ENCODE results near the gene COMMD4.

Gene COMMD4

DNA sequence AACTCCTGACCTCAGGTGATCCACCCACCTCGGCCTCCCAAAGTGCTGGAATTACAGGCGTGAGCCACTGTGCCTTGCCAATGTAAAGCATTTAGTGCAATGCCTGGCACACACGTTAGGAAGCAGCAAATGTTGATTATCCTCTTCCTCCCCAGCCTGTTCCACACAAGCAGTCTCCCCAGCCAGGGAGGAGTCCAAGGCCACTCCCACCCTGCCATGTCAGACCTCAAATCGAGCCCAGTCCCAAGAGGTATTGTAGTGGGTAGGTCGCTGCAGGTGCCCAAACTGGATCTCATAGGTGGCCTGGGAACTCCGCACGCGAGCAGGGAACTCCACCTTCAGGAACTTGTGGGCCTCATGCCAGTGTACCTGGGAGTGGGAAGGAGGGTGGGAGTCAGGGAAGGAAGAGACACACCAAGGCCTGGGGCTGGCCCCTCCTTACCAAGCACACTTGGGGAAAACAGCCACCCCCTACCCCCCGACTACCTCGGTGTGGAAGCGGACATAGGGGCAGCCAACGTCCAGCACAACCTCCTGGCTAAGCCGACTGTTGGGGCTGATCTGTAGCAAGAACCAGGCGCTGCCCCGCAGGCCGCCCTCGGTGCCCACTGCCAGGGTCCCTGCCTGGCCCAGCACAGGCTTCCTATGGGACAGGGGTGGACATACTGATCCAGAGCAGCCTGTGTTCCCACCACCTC is 22.3 kb downstream of the COMMD4 start:
- DNase-seq: no peak

DNA sequence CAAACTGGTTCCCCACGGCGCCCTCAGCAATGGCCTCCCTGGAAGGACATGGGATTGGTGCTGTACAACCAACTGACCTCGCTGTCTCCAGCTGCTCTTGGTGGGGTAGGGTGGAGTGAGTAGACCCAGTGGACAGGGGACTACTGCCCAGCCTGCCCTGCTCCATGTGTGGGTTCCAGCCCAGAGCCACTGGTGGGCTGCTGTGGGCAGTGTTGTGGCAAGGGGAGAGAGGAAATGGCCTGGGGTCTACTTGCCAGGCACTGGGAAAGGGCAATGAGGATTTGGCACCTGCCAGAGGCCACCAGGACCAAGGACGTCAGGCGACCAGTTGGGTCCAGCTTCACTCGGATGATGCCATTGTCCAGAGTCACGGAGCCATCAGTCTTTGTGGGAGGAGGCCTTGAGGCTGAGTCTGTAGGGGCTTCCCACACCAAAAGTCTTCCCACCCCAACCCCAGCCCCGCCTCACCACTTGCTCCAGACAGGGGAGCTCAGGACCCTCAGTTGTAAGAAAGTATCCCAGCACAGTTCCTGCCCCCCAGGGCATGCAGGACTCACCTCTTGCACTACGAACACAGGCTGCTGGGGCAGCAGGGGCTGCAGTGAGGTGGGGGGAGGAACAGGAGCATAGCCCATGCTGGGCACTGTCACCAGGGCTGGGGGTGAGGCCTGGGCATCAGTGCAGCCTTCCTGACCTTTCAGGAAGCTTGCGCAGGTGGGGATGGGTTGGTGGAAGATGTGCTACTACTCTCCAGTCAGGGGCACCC is 23.1 kb downstream of the COMMD4 start:
- DNase-seq: no peak

DNA sequence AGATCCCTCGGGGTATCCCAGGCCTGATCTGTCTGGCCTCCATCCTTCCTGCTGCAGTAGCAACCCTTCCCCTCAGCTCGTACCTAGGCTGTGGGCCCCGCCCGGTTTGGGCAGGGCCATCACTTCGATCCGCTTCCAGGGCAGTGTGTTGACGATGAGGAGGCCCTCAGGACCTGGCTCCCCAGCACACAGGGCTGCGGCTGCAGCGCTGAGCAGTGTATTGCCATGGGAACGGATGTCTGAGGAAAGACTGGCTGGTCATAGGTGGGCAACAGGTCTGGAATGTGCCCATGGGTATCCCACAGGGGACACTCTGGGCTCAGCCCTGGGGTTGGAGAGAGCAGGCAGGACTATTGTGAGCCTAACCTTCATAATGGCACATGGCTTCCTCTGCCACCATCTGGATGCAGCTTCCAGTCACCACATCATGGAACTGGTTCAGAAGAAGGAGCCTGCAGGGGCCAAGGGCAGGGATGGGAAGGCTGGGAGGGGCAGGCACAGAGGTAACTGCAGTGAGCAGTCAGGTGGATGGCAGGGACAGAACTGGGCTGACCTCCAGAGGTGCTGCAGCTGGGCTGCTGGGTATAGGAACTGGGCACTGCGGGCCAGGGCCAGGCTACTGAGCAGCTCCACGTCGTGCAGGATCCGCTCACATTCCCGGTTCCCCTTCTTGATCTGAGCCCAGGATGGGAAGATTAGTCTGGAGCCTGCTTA is 23.8 kb downstream of the COMMD4 start:
- no peak for DNase-seq

DNA sequence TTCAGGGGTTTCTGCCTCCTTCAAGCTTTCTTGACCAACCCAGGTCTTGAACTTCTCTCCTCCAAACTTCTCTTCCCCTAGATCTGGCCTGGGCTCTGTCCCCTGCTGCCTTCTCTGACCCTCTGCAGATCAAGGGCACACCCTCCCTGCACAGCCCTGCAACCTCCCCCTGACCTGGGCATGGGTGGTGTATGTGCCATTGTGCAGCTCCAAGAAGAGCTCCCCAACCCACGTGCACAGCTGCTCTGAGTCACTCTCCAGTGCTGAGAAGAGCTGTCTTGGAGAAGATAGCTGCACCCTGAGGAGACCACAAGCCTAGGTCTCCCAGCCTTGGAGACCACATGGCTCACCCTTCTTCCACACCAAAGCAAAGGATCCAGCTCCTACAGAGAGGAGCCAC is 24.5 kb downstream of the COMMD4 start:
- no peak for DNase-seq

DNA sequence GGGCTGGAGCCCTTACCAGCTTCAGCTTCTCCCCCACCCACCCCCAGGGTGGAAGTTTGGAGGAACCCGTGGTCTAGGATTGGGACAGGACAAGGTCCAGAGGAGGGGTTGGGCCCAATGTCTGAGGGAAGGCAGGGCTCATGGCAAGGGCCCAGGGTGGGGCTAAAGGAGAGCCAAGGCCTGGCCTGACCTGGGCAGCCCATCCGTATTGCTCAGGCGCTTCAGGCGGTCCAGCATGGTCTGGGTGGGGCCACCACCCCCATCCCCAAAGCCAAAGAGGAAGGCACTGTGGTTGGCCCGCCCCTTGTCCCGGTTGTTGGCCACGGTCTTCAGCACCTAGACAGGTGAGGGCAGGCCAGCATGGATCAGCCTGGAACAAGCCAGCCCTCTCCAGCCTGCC is 25.0 kb downstream of the COMMD4 start:
- DNase-seq: no peak

DNA sequence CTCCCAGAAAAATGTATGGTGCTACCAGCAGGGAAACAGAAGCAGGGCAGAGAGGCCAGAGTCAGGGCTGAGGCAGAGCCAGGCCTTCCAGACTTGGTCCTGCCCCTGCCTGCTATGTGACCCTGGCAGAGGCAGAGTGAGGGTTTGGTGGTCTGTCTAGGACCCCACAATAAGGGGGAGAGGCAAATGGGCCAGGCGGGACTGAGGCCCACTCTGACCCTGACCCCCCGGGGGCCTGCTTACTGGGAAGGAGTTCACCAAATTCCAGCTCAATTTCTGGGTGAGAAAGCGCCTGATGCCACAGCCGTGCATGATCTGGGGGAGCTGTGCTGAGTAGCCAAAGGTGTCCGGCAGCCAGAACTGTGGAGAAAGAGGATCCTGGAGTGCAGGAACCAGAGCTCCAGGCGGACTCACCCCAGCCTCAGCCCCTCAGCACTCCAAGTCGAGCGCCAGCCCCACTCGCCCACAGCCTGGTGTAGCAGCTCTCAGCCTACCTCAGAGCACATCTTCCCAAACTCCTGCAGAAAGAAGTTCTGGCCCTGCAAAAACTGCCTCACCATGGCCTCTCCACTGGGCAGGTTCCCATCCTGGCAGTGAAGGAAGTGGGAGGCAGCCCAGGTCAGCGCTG is 25.6 kb downstream of the COMMD4 start:
- DNase-seq: no peak

DNA sequence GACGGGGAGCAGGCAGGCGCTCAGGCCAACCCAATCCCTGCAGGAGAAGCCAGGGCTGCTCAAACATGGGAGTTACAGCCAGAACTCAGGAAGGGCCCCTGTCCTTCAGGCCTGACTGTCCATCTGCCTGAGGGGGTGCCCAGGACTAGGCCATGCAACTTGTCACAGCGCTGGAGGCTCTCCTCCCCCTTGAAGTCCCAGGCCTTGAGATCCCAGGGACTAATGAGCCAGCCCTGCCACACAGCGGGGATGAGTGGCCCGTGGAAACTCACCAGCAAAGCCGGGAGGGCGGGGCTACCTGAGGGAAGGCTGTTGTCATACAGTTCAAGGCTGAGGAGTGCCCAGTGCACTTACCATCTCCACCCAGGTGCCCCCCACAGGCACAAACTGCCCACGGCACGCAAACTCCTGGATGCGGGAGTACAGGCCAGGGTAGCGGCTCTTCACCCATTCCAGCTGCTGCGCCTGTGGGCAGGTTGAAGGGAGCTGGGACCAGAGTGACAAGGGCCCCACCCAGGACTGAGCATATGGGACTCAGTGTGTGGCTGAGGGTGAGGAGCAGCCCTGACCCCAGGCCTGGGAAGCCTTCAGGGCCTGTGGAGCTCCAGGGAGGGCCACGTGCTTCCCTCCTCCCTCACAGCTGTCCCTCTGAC is 26.3 kb downstream of the COMMD4 start:
- DNase-seq: no peak

DNA sequence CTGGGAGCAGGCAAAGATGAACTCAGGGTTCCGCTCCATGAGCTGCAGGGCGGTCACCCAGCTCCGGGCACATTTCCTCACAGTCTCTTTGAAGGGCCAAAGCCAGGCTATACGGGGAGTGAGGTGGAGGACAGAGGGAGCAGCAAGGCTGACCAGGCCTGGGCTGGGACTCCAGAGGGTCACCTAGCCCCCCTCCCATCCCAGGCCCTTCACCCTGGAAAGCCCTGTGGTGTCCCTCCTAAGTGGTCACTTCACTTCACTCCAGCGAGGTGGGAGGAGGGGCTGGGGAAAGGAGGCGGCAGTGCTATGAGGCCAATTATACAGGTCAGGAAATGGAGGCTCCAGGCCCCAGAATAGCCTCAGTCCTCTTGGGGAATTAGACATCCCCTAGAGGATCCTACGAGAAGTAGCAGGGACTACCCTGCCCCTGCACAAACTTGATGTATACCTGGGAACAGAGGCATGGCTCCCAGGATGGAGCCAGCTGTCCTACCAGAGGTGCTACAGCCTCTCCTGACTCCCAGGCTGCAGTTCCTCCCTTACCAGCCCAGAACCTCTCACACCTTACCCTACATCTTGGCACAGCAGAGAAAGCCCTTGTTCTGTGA is 26.9 kb downstream of the COMMD4 start:
- no peak for DNase-seq

DNA sequence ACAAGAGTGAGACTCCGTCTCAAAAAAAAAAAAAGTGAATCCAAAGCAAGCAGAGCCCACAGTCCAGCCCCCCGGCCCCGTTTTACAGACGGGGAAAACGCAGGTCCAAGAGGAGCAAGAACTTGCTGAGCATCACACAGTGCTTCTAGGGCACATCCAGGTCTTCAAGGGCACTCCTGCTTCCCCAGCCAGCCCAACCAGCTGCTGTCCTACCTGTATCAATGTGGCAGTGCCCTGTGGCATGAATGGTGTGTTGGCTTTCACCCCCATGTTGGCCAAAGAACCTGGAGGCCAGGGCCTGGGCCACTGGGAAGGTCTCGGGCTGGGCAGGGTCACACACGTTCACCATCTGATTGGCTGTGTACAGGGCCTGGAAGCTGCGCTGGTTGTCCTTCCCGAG is 27.9 kb downstream of the COMMD4 start:
- no peak for DNase-seq

DNA sequence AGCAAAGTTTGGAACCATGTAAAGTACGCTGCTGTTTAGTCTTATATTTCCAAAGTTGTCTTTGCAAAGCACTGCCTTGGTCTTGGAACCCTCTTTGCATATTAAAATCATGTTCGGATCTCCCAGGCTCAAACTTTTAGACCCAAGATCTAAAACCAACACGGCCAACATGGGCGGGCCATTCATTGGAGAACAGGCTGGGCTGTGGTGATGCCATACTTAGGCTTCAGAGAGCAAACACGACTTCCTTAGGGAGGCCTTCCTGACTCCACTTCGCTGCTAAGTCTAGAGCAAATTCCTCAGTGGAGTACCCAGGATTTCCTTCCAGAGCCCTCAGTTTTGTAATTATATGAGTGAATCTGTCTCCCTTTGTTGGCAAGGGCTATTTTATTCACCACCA is 29.0 kb downstream of the COMMD4 start:
- no peak for DNase-seq

DNA sequence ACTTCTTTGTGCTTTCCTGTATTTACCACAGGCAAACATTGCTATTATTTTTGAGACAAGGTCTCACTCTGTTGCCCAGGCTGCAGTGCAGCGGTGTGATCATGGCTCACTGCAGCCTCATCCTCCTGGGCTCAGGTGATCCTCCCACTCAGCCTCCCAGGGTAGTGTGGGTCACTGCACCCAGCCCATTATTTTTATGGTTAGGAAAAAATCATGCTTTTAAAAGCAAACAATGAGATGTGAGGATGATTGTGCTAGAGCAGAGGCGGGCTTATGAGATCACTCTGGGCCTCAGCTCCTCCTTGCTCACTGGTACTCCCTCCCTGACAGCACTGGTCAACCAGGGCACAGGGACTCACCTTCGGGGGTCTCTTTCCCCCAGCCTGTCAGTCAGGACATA is 30.3 kb downstream of the COMMD4 start:
- DNase-seq: no peak

DNA sequence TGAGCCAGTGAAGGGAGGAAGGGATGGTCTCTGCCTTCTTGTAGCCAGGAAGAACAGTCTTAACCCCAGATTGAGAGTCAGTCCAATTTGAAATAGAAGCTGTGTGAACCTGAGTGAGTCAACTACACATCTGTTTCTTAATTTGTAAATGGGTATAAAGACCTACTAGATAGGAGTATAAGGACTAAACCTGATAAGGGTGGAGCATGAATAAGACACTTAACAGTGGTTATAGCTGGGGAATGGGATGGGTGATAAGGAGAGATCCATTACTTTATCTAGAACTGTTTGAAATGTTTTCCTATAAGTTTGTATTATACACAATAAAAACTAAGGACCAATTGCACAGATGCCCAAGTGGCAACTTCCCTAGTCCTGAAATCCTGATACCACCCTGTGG is 31.1 kb downstream of the COMMD4 start:
- DNase-seq: no peak

DNA sequence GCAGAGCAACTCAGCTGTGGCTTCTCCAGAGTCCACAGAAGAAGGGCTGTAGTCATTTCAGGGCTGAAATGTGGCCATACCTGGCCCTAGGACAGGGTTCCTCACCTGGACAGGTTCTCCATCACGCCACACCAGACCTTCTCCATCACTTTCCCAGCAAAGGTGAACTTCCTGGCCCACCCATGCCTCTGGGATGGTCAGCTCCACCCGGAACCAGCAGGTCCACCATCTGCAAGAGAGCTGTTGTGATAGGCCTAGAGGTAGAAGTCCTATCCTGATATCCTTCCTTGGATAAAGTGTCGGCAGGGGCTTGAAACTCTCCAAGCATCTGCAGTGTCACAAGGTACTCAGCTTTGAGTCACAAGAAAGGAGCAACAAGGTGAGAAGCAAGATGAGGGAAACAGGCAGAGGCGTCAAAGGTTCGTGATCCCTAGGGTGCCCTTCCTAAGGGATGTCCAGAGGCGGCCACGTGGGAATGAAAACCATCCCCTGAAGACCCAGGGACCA is 31.6 kb downstream of the COMMD4 start:
- DNase-seq: no peak

DNA sequence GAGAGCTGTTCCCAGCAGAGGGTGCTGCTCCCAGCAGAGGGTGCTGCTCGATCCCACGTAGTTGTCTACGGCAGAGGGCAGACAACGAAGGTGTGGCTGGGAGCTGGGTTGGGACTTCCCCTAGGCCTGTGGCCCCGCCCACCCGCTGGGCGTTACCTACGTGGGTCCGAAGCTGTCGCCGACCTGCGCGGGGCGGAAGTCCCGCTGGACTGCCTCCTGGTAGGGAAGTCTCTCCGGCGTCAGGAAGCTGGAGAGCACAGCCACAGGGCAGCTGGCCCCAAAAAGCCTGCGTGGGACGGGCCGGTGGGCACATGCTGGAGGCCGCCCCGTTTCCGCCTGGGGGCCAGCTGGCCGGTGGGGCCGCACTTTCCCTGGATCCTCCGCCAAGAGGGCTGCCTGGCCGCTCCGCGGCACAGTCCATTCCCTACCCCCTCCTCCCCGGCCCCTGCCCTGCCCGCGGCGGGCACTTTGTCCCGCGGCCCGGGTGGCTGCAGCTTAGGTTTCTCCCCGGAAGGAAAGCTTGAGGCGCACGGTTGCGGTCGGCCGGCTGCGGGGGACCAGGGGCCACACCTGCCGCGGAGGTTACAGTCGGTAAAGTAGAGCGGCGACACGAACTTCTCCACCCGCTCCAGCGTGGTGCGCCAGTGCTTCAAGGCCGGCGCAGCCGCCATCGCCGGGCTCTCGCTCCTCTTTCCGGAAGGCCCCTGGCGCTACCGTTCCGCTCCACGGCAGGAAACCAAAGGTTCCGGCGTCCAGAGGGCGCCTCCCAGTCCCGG is 32.2 kb downstream of the COMMD4 start, which contains the start of gene MAN2C1:
MAN2C1 (minus strand) TSS at position 695 of the 776 bp plus-strand sequence; CDS start at position 671, 24 bp downstream.
- peak; percentile 82 for DNase-seq

DNA sequence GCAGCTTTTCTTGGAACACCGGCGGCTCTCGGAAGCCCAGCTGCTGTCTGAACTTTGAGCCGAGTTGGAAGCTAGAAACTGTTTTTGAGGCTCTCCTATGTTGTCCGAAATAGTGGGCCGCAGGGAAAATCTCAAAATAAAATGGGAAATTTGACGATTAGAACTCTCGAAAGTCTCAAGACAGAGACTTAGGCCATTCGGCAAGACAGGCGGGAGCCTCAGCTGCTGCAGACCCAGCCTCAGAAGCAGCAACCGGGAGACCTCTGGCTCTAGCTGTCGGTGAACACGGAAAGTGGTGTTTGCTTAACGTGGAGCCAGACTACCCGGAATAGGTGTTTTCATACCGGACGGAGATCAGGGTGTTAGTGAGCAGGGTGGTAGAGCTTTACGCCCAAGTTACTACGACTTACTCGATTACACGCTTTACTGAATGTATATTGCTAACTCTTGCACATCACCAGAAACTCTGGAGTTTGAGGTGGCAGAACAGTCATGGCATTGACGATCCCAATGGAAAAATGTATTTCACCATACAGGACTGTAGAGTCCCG is 32.9 kb downstream of the COMMD4 start:
- DNase-seq: no peak

DNA sequence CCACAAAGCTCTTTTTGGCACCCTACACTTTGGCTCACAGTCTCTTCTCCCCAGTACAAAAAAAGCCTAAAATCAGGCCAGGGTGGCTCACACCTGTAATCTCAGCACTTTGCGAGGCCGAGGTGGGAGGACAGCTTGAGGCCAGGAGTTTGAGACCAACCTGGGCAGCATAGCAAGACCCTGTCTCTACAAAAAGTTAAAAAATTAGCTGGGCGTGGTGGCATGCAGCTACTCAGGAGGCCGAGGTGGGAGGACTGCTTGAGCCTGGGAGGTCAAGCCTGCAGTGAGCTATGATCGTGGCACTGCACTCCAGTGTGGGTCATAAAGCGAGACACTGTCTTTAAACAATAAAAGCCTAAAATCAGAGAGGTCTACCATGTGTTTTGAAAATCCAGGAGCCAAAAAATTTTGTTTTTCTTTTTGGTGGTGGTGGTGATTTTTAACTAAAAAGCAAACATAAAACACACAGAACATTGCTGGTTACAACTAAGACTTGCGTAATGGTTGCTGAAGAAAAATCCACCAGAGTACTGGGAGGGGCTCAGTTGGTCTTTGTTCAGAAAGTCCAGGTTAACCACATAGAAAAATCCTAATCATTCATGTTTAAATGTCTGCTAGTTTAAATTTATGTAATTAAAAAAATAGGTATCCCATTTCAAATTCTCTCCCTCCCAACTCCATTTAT is 34.2 kb downstream of the COMMD4 start:
- DNase-seq: no peak

DNA sequence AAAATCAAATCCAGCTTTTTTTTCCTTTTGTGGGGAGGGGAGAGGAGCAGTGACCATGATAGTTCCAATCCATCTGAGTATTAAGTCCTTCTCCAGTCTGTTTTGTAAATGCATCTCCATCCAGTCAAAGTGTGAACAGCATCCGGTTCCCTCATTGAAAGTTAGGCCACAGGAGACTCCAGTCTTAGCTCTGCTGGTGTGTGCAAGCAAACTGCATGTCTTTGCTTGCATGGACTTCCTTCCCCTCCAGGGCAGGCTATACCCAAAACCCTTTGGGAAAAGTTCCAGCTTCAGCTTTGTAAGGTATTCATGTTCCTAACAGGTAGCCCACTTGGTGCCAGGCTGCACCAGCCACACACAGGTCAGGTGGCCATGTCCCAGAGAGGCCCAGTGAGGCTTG is 35.6 kb downstream of the COMMD4 start:
- DNase-seq: no peak

DNA sequence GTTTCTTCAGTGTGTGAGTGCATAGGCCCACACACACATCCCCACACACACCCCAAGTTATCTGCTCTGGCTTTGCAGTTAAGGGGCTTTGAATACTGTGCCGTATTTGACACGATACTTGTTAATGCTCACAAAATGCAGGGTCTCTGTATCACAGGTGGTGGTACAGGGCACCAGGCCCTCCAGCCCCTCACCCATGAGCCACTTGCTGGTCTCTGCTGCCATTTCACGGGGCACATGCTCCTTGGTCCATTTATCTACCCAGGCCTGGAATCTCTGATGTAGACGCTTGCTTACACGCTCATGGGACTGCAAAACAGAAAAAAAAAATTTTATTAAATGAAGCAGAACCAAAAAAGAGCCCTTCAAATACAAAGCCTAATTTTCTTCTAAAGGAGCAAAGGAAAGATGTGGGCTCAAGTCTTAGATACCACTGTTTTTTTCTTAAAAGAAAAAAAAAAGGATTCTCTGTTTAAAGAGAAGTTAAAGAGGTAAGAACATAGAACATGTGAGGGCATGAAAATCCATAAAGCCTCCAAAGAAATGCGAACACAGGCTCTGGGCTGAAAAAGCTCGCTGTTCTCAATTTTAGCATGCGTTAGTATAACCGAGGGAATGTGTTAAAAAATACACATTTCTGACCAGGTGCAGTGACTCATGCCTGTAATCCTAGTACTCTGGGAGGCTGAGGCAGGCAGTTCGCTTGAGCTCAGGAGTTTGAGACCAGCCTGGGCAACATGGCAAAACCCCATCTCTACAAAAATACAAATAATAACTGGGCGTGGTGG is 36.2 kb downstream of the COMMD4 start:
- no peak for DNase-seq

DNA sequence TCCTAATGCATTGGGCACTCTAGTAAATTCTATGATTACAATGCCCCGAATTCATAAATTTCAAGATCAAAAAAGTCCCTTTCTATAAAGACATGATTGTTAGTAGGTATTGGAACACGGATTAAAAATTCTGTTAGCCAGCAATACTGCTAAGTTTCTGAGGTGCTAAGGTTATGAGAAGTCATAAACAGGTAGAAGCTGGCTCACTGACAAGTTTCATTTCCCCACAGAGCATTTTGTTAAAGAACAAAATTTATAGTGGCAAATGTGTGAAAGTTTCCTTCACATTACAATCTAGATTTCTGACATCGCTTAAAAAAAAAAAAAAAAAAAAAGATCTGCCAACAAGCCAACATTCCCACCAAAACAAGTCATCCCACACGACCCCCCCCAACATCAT is 44.9 kb downstream of the COMMD4 start:
- DNase-seq: no peak
